ENCODE measurements around the gene GIT2.
"Not testable (repeated sequence)": the region's sequence is repeated elsewhere in the genome, so short reads cannot be mapped to it uniquely, and the experiment has no call there.

Gene GIT2

DNA sequence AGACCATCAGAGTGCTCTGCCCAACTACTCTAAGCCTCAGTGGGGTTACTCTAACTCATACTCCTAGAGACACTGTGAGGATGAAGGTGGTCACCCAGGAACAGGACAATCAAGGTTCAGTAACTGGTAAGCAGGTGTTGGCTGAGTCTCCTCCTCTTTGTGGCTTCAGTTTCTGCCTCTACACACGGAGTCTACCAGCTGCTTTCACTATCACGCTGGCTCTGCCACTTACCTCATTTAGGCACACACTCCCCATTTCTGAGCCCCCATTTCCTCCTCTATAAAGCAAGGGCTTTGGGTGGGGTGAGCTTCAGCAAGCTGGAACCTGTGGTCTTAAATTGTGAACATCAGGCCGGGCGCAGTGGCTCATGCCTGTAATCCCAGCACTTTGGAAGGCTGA, 103.4 kb downstream of the GIT2 start:
- Histone ChIP-seq H3K79me2 (ENCODE audit: insufficient read depth, low read depth) (no peaks in the 10 kb centered on the region), H4K20me1 (ENCODE audit: insufficient read depth) (no peaks in the 10 kb centered on the region), H3K4me2 (peak overlapping the region; percentile 62), H3K36me3 (ENCODE audit: insufficient read depth) (no peaks in the 10 kb centered on the region), H3K9ac (no peak overlapping the region), H2AFZ (ENCODE audit: low read depth) (no peak overlapping the region), H3K27ac (peak overlapping the region; percentile 57), H3K4me1 (ENCODE audit: low read depth, poor library complexity, severe bottlenecking) (peaks cover 36% of the 10 kb centered on the region), H3K27me3 (ENCODE audit: insufficient read depth, low read depth) (no peaks in the 10 kb centered on the region), H3K4me3 (IDR thresholded peaks at IDR 0.05; ENCODE audit: insufficient read depth, low read depth, low read length) (no peak overlapping the region)
- TF ChIP-seq CTCF (conservative IDR thresholded peaks at IDR 0.05; ENCODE audit: low read depth, low read length), result no peak

GRCh38 chr12:109892165-109892715, 103.9 kb downstream of the GIT2 start:
- Histone ChIP-seq H3K9ac (no peak overlapping the region), H3K4me3 (IDR thresholded peaks at IDR 0.05; ENCODE audit: insufficient read depth, low read depth, low read length) (no peak overlapping the region), H3K27me3 (ENCODE audit: insufficient read depth, low read depth) (no peaks in the 10 kb centered on the region), H3K27ac (peak overlapping the region; percentile 57; the same call in 1 of the 2 replicates), H3K4me1 (ENCODE audit: low read depth, poor library complexity, severe bottlenecking) (peaks cover 36% of the 10 kb centered on the region), H2AFZ (ENCODE audit: low read depth) (no peak overlapping the region), H3K36me3 (ENCODE audit: insufficient read depth) (no peaks in the 10 kb centered on the region), H4K20me1 (ENCODE audit: insufficient read depth) (no peaks in the 10 kb centered on the region), H3K79me2 (ENCODE audit: insufficient read depth, low read depth) (no peaks in the 10 kb centered on the region), H3K4me2 (peak overlapping the region; percentile 62)
- TF ChIP-seq CTCF (conservative IDR thresholded peaks at IDR 0.05; ENCODE audit: low read depth, low read length), result no peak

DNA sequence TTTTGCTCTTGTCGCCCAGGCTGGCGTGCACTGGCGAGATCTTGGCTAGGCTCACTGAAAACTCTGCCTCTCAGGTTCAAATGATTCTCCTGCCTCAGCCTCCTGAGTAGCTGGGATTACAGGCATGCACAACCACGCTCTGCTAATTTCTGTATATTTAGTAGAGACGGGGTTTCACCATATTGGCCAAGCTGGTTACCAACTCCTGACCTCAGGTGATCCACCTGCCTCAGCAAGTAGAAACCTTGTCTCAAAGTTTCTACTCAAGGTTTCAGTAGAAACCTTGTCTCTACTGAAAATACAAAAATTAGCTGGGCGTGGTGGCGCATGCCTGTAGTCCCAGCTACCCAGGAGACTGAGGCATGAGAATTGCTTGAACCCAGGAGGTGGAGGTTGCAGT, 104.4 kb downstream of the GIT2 start:
- peaks cover 36% of the 10 kb centered on the region for H3K4me1 ChIP-seq (ENCODE audit: low read depth, poor library complexity, severe bottlenecking)
- not testable (repeated sequence) for H3K36me3 ChIP-seq (ENCODE audit: insufficient read depth)

GRCh38 chr12:109890620-109891170, 105.5 kb downstream of the GIT2 start:
- Histone ChIP-seq H3K4me3 (IDR thresholded peaks at IDR 0.05; ENCODE audit: insufficient read depth, low read depth, low read length) (no peak overlapping the region), H2AFZ (ENCODE audit: low read depth) (no peak overlapping the region), H3K9ac (no peak overlapping the region), H4K20me1 (ENCODE audit: insufficient read depth) (no peaks in the 10 kb centered on the region), H3K27ac (no peak overlapping the region), H3K27me3 (ENCODE audit: insufficient read depth, low read depth) (no peaks in the 10 kb centered on the region), H3K4me1 (ENCODE audit: low read depth, poor library complexity, severe bottlenecking) (peaks cover 36% of the 10 kb centered on the region), H3K4me2 (no peak overlapping the region; the same call in 1 of the 2 replicates), H3K36me3 (ENCODE audit: insufficient read depth) (no peaks in the 10 kb centered on the region), H3K79me2 (ENCODE audit: insufficient read depth, low read depth) (no peaks in the 10 kb centered on the region)
- no peak for TF ChIP-seq CTCF (conservative IDR thresholded peaks at IDR 0.05; ENCODE audit: low read depth, low read length)

More for the DNA sequence above, 104.4 kb downstream of the GIT2 start:
- H3K4me3 ChIP-seq (IDR thresholded peaks at IDR 0.05; ENCODE audit: insufficient read depth, low read depth, low read length); H3K79me2 ChIP-seq (ENCODE audit: insufficient read depth, low read depth); H3K9ac ChIP-seq; H2AFZ ChIP-seq (ENCODE audit: low read depth); H4K20me1 ChIP-seq (ENCODE audit: insufficient read depth); H3K27me3 ChIP-seq (ENCODE audit: insufficient read depth, low read depth): not testable (repeated sequence)
- Histone ChIP-seq H3K4me2 (peak overlapping the region; percentile 62), H3K27ac (peak overlapping the region; percentile 57; the same call in 1 of the 2 replicates)
